KMS-11 (cell line): ENCODE measurements around the gene AKIP1.

Source experiments
- H2AFZ ChIP-seq: fragments of 200-600 bp; sonication (generic); 2 replicates; pipeline ENCODE4 v1.6.1; 2016; ENCODE audit warnings: antibody characterized with exemption, mixed run types, low read depth
- H3K27ac ChIP-seq: fragments of 200-600 bp; sonication (generic); 2 replicates; pipeline ENCODE4 v1.6.1; 2016; ENCODE audit warnings: mild to moderate bottlenecking, mixed run types
- H3K27me3 ChIP-seq: fragments of 200-600 bp; sonication (generic); 2 replicates; pipeline ENCODE4 v1.6.1; 2017; ENCODE audit warnings: mild to moderate bottlenecking, low read depth, mixed run types, moderate library complexity; ENCODE audit not compliant: insufficient read depth
- H3K36me3 ChIP-seq: fragments of 200-600 bp; sonication (generic); 2 replicates; pipeline ENCODE4 v1.6.1; 2017; ENCODE audit warnings: mild to moderate bottlenecking, mixed run types; ENCODE audit not compliant: insufficient read depth
- H3K4me1 ChIP-seq: fragments of 200-600 bp; sonication (generic); 2 replicates; pipeline ENCODE4 v1.6.1; 2016; ENCODE audit warnings: mild to moderate bottlenecking, low read depth, mixed run types; ENCODE audit not compliant: poor library complexity, severe bottlenecking
- H3K4me2 ChIP-seq: fragments of 200-600 bp; sonication (generic); 2 replicates; pipeline ENCODE4 v1.7.0; 2016; ENCODE audit warnings: mild to moderate bottlenecking, mixed run types
- H3K4me3 ChIP-seq: fragments of 200-600 bp; sonication (generic); IDR thresholded peaks from 2 replicates; pipeline ENCODE4 v1.6.1; 2017; ENCODE audit warnings: low read depth, low read length, mixed read lengths; ENCODE audit not compliant: insufficient read depth
- H3K79me2 ChIP-seq: fragments of 200-600 bp; sonication (generic); 2 replicates; pipeline ENCODE4 v1.6.1; 2016; ENCODE audit warnings: low read depth, mixed run types; ENCODE audit not compliant: insufficient read depth
- H3K9ac ChIP-seq: fragments of 200-600 bp; sonication (generic); 2 replicates; pipeline ENCODE4 v1.6.1; 2016; ENCODE audit warnings: mild to moderate bottlenecking, mixed run types
- H4K20me1 ChIP-seq: fragments of 200-600 bp; sonication (generic); 2 replicates; pipeline ENCODE4 v1.6.1; 2016; ENCODE audit warnings: mild to moderate bottlenecking, mixed run types; ENCODE audit not compliant: insufficient read depth
- TF ChIP-seq, protein P1 (sequence below): fragments of 200-600 bp; sonication (generic); conservative IDR thresholded peaks from 2 replicates; pipeline ENCODE4 v1.6.1; 2017; ENCODE audit warnings: low read depth, mild to moderate bottlenecking, antibody characterized with exemption, low read length, moderate library complexity, mixed read lengths

Gene AKIP1

DNA sequence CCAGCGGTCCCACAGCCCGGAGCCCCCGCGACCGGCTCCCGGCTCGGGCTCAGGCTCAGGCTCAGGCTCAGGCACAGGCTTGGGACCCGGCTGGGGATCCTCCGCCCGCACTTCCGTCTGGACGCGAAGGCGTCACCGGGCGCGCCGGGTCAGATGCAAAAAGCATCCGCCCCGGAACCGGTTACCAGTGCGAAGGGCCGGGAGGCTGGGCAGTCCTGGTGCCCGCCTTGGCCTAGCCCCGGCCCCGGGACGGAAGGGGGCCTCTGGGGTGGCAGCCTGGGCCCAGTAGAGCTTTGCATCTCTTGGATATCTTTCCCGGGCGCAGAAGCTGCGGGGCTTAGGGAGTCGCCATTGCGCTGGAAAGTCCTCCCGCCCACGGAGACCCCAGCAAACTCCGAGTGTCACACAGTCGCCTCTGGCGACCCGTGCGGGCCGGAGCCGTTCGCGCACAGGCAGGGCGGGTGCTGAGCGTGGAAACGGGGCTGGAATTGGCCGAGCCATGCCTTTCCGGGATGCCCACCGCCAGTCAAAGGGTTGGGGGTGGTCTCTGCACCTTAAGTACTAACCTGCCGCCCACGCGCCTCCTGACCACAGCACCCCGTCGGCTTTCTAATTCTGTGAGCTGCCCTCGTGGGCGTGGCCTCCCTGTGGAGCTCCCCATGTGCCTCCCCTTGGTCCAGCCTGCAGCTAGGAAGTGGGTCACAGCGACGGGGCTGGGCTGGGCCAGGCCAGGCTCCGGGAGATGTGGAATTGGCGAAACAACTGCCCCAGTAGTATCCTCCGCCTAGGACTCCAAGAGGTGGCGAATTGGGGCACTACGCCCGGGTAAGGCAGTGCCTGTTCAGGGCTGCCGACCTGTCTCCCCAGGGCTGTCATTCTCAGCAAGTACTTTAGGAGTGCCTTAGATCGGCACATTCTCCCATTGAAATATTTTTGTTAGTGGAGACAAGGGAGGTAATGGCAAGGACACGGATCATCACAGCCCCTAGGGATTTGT, 53.6 kb downstream of the AKIP1 start, which contains the start of gene TMEM9B:
TSS of gene TMEM9B (minus strand) at position 119 of the 997 bp plus-strand sequence. CDS start 129 bp downstream, outside the sequence.
- peak within 1 kb of the TSS; percentile 82 for H3K4me2 ChIP-seq
- H3K27me3 ChIP-seq, result no peaks in the 10 kb centered on the region
- peaks cover 29% of the 10 kb centered on the region; the same call in 1 of the 2 replicates for H3K79me2 ChIP-seq
- H3K9ac ChIP-seq, result peak within 1 kb of the TSS; percentile 94
- peak within 1 kb of the TSS; percentile 96 for H2AFZ ChIP-seq
- H3K4me3 ChIP-seq, result peak within 1 kb of the TSS; percentile 2
- no peaks in the 10 kb centered on the region for H3K36me3 ChIP-seq
- peak within 1 kb of the TSS; percentile 88 for H3K27ac ChIP-seq
- TF ChIP-seq, protein P1, sequence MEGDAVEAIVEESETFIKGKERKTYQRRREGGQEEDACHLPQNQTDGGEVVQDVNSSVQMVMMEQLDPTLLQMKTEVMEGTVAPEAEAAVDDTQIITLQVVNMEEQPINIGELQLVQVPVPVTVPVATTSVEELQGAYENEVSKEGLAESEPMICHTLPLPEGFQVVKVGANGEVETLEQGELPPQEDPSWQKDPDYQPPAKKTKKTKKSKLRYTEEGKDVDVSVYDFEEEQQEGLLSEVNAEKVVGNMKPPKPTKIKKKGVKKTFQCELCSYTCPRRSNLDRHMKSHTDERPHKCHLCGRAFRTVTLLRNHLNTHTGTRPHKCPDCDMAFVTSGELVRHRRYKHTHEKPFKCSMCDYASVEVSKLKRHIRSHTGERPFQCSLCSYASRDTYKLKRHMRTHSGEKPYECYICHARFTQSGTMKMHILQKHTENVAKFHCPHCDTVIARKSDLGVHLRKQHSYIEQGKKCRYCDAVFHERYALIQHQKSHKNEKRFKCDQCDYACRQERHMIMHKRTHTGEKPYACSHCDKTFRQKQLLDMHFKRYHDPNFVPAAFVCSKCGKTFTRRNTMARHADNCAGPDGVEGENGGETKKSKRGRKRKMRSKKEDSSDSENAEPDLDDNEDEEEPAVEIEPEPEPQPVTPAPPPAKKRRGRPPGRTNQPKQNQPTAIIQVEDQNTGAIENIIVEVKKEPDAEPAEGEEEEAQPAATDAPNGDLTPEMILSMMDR, result no peak
- H3K4me1 ChIP-seq, result peaks cover 33% of the 10 kb centered on the region
- H4K20me1 ChIP-seq, result no peaks in the 10 kb centered on the region

GRCh38 chr11:8967184-8967583, 56.2 kb downstream of the AKIP1 start:
- Histone ChIP-seq H3K27me3 (no peaks in the 10 kb centered on the region), H2AFZ (no peak overlapping the region), H3K4me3 (no peak overlapping the region), H3K27ac (no peak overlapping the region), H3K4me2 (no peak overlapping the region), H3K36me3 (no peaks in the 10 kb centered on the region), H3K79me2 (peaks cover 15% of the 10 kb centered on the region; the same call in 1 of the 2 replicates), H4K20me1 (no peaks in the 10 kb centered on the region), H3K4me1 (peaks cover 25% of the 10 kb centered on the region), H3K9ac (no peak overlapping the region)
- TF ChIP-seq, protein P1, result no peak
